PC-9 (cell line): ENCODE measurements around the gene OSBPL8.

Experiments used
- EZH2 ChIP-seq: fragments of 200-600 bp; sonication (generic); IDR thresholded peaks from 2 replicates; pipeline ENCODE4 v1.8.0; 2017; ENCODE audit warnings: antibody characterized with exemption, low read depth
- TF ChIP-seq, protein P1 (sequence below): fragments of 200-600 bp; sonication (generic); conservative IDR thresholded peaks from 2 replicates; pipeline ENCODE4 v1.6.1; 2017; ENCODE audit warnings: mixed run types, antibody characterized with exemption, mild to moderate bottlenecking, moderate library complexity

- no peak for TF ChIP-seq EZH2
- TF ChIP-seq, protein P1, sequence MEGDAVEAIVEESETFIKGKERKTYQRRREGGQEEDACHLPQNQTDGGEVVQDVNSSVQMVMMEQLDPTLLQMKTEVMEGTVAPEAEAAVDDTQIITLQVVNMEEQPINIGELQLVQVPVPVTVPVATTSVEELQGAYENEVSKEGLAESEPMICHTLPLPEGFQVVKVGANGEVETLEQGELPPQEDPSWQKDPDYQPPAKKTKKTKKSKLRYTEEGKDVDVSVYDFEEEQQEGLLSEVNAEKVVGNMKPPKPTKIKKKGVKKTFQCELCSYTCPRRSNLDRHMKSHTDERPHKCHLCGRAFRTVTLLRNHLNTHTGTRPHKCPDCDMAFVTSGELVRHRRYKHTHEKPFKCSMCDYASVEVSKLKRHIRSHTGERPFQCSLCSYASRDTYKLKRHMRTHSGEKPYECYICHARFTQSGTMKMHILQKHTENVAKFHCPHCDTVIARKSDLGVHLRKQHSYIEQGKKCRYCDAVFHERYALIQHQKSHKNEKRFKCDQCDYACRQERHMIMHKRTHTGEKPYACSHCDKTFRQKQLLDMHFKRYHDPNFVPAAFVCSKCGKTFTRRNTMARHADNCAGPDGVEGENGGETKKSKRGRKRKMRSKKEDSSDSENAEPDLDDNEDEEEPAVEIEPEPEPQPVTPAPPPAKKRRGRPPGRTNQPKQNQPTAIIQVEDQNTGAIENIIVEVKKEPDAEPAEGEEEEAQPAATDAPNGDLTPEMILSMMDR, result no peak
Observed at GRCh38 chr12:76558684-76559399, 729 bp downstream of the OSBPL8 start.
